ENCODE results near the gene FAH.
"Not testable (repeated sequence)": the region's sequence is repeated elsewhere in the genome, so short reads cannot be mapped to it uniquely, and the experiment has no call there.

The FAH gene

GRCh38 chr15:80152180-80152895 is 461 bp upstream of the FAH start:
- DNase-seq (ENCODE audit: low spot score): peak; percentile 98

GRCh38 chr15:80153900-80154299 is 1.1 kb downstream of the FAH start:
- no peak for DNase-seq (ENCODE audit: low spot score)

- no peak for DNase-seq (ENCODE audit: low spot score)
Observed at GRCh38 chr15:80154336-80154735, 1.5 kb downstream of the FAH start.

GRCh38 chr15:80155001-80155377 is 2.2 kb downstream of the FAH start:
- no peak for DNase-seq (ENCODE audit: low spot score)

- not testable (repeated sequence) for DNase-seq (ENCODE audit: low spot score)
Observed at GRCh38 chr15:80155378-80156175, 2.8 kb downstream of the FAH start.

GRCh38 chr15:80156176-80156720 is 3.4 kb downstream of the FAH start:
- no peak for DNase-seq (ENCODE audit: low spot score)

- DNase-seq (ENCODE audit: low spot score): no peak
Observed at GRCh38 chr15:80157215-80157614, 4.4 kb downstream of the FAH start.

- no peak for DNase-seq (ENCODE audit: low spot score)
Observed at GRCh38 chr15:80159301-80159700, 6.5 kb downstream of the FAH start.

- DNase-seq (ENCODE audit: low spot score): no peak
Observed at GRCh38 chr15:80159811-80160569, 7.2 kb downstream of the FAH start.

GRCh38 chr15:80160570-80161156 is 7.9 kb downstream of the FAH start:
- peak; percentile 85 for DNase-seq (ENCODE audit: low spot score)

- DNase-seq (ENCODE audit: low spot score): no peak
Observed at GRCh38 chr15:80161468-80162016, 8.7 kb downstream of the FAH start.

- no peak for DNase-seq (ENCODE audit: low spot score)
Observed at GRCh38 chr15:80162059-80162554, 9.3 kb downstream of the FAH start.

GRCh38 chr15:80163217-80163616 is 10.4 kb downstream of the FAH start:
- no peak for DNase-seq (ENCODE audit: low spot score)

GRCh38 chr15:80163897-80164296 is 11.1 kb downstream of the FAH start:
- DNase-seq (ENCODE audit: low spot score): no peak

- no peak for DNase-seq (ENCODE audit: low spot score)
Observed at GRCh38 chr15:80167936-80168335, 15.1 kb downstream of the FAH start.

GRCh38 chr15:80168421-80168820 is 15.6 kb downstream of the FAH start:
- no peak for DNase-seq (ENCODE audit: low spot score)

GRCh38 chr15:80169768-80170357 is 17.1 kb downstream of the FAH start:
- DNase-seq (ENCODE audit: low spot score): no peak

GRCh38 chr15:80170596-80170995 is 17.8 kb downstream of the FAH start:
- DNase-seq (ENCODE audit: low spot score): no peak

GRCh38 chr15:80171787-80172186 is 19.0 kb downstream of the FAH start:
- no peak for DNase-seq (ENCODE audit: low spot score)

GRCh38 chr15:80172401-80172800 is 19.6 kb downstream of the FAH start:
- DNase-seq (ENCODE audit: low spot score): no peak
